HG02642 (cell line): ENCODE results near the gene C16orf92.

ENCODE experiments used
- ATAC-seq: cut with Tn5 transposase; IDR thresholded peaks from one replicate; pipeline ENCODE4 v1.9.1; 2021; ENCODE audit warnings: mild to moderate bottlenecking; ENCODE audit not compliant: unreplicated experiment, poor library complexity

Gene C16orf92

DNA sequence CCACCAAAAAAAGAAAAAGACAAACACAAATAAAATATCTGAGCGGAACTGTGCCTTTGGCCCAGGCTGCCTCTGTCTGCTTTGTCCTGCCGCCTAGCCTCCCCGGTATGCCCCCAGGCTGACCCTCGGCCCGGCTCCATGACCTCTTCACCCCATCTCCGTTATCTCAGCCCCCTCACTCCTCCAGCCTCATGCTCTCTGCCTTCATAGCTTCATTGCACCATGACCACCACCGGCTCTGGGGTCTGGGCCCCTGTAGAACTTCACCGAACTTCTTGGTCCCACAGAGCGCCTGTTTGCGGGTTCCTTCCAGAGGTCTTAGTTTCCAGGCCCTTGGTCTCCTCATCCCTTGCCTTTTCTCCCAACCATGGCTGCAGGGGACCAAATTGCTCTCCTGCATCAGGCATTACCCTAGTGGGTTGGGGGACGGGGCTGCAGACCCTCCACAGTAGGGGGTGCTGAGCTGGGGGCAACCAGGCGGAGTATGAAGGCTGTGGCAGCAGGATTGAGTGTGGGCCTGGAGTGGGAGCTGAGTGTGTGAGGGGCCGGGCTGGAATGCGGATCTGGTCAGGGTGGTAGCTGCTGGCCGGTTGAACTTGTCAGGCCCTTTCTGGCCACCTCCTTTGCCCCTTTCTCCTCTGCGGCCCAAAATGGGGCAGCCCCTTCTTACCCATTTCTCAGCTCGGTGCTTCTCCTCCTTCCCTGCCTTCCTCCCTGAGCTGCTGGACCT, 34.5 kb upstream of the C16orf92 start:
- ATAC-seq: no peak

GRCh38 chr16:29989111-29989858, 33.7 kb upstream of the C16orf92 start:
- ATAC-seq: no peak

DNA sequence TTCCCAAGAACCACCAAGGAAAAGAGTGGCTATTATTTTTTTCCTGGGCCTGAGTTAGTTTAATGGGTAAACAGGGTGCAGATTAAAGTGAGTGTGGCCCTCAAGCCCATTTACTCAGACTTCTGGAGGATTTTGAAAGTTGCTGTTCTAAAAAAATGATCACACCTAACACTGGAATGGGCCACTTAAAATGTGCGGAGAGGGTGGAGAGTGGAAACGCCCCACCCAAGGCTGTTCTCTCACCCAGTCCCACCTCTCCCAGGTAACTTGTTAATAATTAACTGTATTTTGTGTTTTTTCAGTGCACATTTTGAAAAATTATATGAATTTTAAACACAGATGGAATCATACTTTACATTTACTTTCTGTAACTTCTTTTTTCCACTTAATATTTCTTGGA, 33.0 kb upstream of the C16orf92 start:
- no peak for ATAC-seq

GRCh38 chr16:29990883-29991570, 32.0 kb upstream of the C16orf92 start:
- ATAC-seq: no peak

DNA sequence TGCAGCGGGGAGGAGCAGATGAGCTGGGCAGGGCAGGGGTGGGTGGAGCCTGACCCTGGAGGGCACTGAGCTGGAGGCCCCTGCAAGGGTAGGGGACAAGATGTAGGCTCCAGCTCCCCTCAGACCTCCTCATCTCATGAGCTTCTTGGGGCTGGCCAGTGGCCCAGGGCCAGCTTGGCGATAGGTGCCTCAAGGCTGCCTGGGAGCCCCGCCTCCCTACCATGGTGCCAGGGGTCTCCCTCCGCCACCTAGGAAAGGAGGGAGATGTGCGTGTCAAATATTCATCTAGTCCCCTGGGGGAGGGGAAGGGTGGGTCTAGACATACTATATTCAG, 31.5 kb upstream of the C16orf92 start:
- no peak for ATAC-seq

DNA sequence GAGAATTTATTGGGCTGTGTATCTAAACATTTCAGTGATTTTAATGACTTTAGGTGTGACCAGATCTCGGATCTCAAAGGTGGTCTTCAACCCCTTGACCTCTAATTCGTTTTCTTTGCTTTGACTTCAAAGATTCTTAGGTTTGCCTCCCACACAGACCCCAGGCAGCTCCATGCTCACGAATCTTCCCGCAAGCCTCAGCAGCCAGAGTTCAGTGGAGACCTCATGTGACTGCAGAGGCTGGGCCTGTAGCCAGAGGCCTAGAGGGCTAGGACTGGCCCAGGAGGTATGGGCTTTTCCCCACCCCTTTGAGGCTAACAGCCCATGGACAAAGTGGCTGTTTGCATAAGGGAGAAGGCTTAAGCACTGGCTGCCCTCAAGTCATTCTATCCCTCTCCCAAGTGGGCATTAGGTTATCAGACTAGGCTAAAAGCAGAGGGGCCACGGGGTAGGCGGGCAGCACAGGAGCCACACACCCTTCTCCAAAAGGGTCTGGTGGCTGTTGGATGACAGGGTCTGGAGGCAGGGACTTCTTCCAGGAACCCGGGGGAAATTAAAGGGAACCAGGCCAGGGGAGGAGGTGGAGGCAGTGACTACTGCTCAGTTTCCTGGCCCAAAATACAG, 30.5 kb upstream of the C16orf92 start:
- ATAC-seq: no peak

GRCh38 chr16:29993191-29993902, 29.7 kb upstream of the C16orf92 start:
- no peak for ATAC-seq

DNA sequence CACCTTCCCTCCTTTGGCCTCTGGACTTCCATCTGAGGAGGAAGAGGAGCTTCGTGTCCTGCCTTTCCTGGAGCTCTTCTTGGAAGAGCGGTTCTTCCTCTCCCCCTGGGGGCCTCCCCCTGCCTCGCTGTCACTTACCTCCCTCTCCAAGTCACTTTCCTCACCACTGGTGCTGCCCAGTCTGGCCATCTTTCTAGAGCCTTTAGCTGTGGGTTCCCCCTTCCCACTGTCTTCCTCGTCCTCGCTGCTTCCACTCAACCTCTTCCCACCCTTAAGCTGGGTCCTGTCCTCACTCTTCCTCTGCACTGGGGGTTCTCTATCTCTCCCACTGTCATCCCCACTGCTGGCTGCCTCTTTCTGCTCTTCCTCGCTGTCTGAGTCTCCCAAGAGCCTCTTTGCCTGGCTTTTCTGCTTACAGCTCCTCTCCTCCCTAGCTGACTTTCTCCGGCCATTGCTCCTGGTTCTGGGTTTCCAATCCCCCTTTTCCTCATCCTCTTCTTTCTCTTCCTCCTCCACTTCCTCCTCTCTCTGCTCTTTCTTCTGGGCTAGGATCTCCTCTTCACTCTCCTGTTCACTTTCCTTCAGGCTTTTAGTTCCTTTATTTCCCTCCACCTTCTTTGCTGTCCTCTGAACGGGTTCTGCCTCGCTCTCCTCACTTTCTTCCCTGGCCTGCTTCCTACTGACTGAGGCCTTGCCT, 28.9 kb upstream of the C16orf92 start:
- no peak for ATAC-seq

DNA sequence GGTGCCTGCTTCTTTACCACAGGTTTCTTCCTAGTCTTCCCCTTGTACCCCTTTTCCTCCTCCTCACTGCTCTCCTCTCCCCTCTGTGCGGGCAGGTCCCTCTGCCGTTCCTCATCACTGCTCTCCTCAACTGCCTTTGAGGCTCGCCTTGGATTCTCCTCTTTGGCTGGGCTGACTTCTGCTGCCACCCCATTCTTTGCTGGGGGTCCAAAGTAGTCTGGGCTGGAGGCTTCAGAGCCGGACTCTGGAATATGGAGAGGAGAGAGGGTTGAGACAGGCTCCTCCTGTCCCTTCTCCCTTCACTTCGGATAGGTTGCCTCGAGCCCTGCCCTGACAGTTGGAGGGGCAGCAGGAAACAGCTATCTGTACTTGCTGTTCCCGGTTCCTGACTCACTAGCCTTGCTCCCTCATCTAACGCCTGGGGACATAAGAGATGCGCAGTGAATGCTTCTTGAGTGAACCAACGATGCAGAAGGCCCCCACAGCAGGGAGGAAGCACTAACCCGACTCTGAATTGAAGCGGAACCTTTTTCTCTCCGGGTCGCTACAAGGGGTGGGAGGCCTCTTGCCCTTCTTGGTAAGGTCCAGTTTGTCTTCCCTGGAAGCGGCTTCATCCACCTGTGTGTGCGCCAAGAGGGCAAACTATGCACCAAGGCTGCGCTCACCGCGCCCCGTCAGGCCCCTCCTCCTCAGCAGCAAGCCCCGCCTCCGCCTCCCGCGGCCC, 28.2 kb upstream of the C16orf92 start:
- peak; percentile 40 for ATAC-seq

DNA sequence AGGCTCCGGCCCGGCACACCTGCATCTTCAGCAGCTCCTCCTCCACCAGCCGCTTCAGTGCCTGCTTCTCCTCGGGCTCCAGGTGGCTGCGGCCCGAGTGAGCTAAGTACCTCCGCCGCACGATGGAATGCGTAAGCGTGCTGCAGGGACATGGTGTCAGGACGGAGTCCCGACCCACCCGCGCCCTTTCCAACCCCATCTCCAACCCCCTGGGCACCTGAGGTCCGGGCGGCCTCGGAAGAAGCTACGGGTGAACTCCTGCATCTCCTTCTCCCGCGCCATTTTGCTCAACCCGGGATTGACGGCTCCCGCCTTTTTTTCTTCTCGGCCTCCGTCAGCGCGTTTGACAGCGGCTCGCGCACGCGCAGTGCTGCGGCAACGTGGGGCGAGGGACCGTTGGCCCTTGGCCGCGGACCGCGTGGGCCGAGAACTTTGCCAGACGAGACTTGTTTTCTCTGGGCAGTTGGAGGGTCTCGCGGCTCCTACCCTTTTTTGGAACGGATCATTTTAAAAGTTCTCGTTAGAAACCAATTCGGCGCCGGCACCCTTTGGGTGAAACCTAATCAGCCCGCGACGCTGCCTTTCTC, 27.6 kb upstream of the C16orf92 start, which contains the start of gene HIRIP3:
Gene HIRIP3 (minus strand): TSS at position 294 of the 587 bp plus-strand sequence. CDS start 12 bp downstream, at position 282.
- peak; percentile 64 for ATAC-seq

DNA sequence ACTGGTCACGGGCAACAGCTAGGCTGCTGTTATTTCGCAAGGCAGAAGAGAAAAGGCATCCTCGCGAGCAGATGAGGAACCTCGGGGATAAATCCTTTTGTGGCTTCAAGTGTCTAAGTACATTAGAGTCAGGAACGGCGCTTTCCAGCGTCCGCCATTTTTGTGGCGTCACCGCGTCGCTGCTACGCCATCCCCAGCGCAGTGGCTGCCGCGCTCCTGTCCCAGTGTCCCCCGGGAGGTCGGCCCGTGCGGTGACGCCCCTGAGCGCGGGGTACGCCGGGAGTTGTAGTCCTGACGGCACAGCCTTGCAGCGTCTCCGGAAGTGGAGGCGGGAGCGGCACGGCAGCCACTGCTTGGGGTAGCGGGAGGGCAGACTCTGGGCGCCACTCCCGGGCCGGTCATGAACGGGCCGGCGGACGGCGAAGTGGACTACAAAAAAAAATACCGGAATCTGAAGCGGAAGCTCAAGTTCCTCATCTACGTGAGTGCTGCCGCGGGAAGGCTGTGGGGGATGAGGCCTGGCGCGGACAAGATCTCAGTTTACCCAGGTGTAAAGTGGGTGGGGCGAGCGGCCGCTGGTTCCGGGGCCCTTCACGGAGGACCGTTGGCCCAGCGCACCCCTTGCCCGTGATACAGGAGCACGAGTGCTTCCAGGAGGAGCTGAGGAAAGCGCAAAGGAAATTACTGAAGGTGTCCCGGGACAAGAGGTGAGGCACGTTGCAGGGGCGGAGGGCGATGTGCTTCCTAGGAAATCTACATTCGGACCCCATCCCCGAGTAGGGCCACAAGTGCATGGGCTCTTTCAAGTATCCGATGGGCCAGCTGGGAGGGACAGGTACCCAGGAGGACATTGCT, 26.9 kb upstream of the C16orf92 start, which contains the start of gene INO80E:
Gene INO80E (plus strand): TSS at position 331 of the 855 bp plus-strand sequence. CDS start 70 bp downstream, at position 401.
- peak; percentile 92 for ATAC-seq

GRCh38 chr16:29996766-29997250, 26.2 kb upstream of the C16orf92 start:
- no peak for ATAC-seq

- ATAC-seq: no peak
These were observed 23.4 kb upstream of the C16orf92 start for GRCh38 chr16:29999605-30000004.

DNA sequence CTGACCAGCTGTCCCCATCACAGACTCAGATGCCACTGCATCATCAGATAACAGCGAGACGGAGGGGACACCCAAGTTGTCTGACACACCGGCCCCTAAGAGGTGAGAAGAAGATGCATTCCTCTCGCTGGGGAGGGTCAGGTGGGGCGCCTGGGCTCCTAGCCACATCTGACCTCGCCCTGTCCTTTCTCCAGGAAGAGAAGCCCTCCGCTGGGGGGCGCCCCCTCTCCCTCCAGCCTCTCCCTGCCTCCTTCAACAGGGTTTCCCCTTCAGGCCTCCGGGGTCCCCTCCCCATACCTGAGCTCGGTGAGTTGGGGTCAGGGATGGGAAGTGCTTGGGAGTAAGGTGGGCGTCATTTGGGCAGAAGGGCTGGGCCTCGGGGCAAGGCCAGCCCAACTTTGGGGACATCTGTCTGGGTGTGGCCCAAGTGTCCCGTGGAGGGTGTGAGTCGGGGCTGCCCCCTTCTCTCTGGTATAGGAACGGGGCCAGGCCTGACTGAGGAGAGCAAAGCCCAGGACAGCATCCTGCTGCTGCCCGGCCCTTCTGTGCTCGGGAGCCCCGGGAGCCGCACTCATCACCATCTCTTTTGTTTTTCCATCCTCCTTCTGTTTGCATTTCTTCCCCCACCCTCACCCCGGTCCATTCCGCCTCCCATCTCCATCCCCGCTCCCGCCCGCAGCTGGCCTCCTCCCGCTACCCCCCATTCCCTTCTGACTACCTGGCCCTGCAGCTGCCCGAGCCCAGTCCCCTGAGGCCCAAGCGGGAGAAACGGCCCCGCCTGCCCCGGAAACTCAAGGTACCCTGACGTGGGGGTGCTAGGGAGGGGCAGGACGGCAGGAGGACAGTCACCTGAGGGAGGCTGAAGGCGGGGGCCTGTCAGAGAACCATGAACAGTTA, 22.0 kb upstream of the C16orf92 start:
- no peak for ATAC-seq

DNA sequence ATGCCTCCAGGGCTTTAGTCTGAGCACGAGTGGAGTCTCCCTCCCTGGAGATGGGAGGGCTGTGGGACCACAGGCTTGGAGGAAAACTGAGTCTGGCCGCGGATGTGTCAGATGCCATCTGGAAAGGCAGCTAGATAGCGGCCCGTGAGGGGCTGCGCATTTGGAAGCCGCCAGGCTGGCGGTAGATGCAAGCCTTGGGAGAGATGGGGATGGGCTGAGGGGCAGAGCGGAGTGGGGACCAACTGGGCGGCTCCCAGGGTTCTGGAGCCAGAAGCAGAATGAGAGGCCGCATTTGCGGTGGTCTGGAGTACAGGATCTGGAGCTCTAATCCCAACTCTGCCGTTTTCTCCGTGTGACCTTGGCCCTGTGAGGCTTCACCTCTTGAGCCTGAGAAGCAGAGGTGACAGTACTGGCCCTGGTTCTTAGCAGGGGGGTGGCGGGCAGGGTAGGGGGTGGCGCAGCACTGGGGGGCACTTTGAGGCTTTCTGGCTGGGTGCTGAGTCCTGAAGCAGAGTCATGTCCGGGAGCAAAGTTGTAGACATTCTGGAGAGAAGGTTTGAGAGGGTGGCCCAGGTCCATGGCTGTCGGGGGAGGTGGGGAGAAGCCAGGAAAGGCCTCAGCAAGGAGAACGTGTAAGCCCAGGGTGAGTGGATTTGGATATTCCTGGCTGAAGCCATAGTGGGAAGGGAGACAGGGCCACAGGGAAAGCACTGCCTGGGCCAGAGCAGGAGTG, 20.2 kb upstream of the C16orf92 start:
- no peak for ATAC-seq
